ENCODE results near the gene NUCB2. TPM values are rescaled to one million over a fixed set of nuclear protein-coding genes. Genes with fewer than 3 reads are reported as not detected.

NUCB2 gene
- polyA plus RNA-seq, 1 of the 3 experiments (the other 2 are of a cell fraction): 25.0 TPM

GRCh38 chr11:17328871-17329494 is 52.4 kb downstream of the NUCB2 start:
- H3K9ac ChIP-seq: no peak overlapping the region
- no peaks in the 10 kb centered on the region for H3K79me2 ChIP-seq (ENCODE audit: insufficient read depth)
- 100% methylated on average over 2 of the region's 5 CpGs for WGBS (ENCODE audit: low lambda C conversion rate)
- H2AFZ ChIP-seq (ENCODE audit: low read depth): no peak overlapping the region
- peaks cover 4% of the 10 kb centered on the region for H3F3A ChIP-seq (replicated peaks; ENCODE audit: insufficient read depth)
- no peaks in the 10 kb centered on the region for H3K9me2 ChIP-seq
- no peak for TF ChIP-seq RCOR1 (IDR thresholded peaks at IDR 0.05; ENCODE audit: low read length)
- TF ChIP-seq RAD21 (IDR thresholded peaks at IDR 0.05; ENCODE audit: low read length): no peak
- TF ChIP-seq FOXJ3 (CRISPR knock-in tag; IDR thresholded peaks at IDR 0.05): no peak
- no peak for TF ChIP-seq YY1 (IDR thresholded peaks at IDR 0.05; ENCODE audit: low read depth)
- TF ChIP-seq SMC3 (IDR thresholded peaks at IDR 0.05; ENCODE audit: low read depth, low read length): no peak
- TF ChIP-seq ELF1 (IDR thresholded peaks at IDR 0.05): no peak
- TF ChIP-seq TCF12 (IDR thresholded peaks at IDR 0.05): no peak
- H3K27ac ChIP-seq (ENCODE audit: low read depth in 2 of 2, low read length in 1 of 2): no peak overlapping the region
- no peaks in the 10 kb centered on the region for H3K4me1 ChIP-seq (ENCODE audit: control insufficient read depth in 1 of 2, insufficient read depth in 2 of 2, low read depth in 1 of 2, low read length in 1 of 2)
- H3K4me3 ChIP-seq (ENCODE audit: low read depth in 2 of 2, low read length in 1 of 2): no peak overlapping the region
- H3K9me3 ChIP-seq: no peaks in the 10 kb centered on the region
- POLR2A ChIA-PET: no interaction called here
- no peak overlapping the region for H3K4me2 ChIP-seq
- CTCF ChIA-PET: interaction anchor here (0.8 to 1.5 kb wide), 2 partner anchors 8 to 9 kb away, joined by 4 read pairs; no protein-coding TSS in a partner anchor
- no peaks in the 10 kb centered on the region for H3K27me3 ChIP-seq (ENCODE audit: insufficient read depth)
- no peaks in the 10 kb centered on the region for H4K20me1 ChIP-seq (ENCODE audit: insufficient read depth)
- peaks cover 6 to 16% of the 10 kb centered on the region in 2 experiments for H3K36me3 ChIP-seq (replicated peaks in 1 of 2; ENCODE audit: control insufficient read depth in 1 of 2, insufficient read depth in 2 of 2, low read length in 1 of 2)
- no peak for DNase-seq

- ChIA-PET CTCF (no interaction called here), POLR2A (no interaction called here)
- Histone ChIP-seq H3K4me2 (no peak overlapping the region), H3K4me3 (ENCODE audit: low read depth in 2 of 2, low read length in 1 of 2) (no peak overlapping the region), H3K9me2 (no peaks in the 10 kb centered on the region), H2AFZ (ENCODE audit: low read depth) (no peak overlapping the region), H4K20me1 (ENCODE audit: insufficient read depth) (no peaks in the 10 kb centered on the region), H3K36me3 (replicated peaks in 1 of 2; ENCODE audit: control insufficient read depth in 1 of 2, insufficient read depth in 2 of 2, low read length in 1 of 2) (peaks cover 6 to 8% of the 10 kb centered on the region in 2 experiments), H3K4me1 (ENCODE audit: control insufficient read depth in 1 of 2, insufficient read depth in 2 of 2, low read depth in 1 of 2, low read length in 1 of 2) (no peaks in the 10 kb centered on the region), H3K27me3 (ENCODE audit: insufficient read depth) (no peaks in the 10 kb centered on the region), H3K9me3 (no peaks in the 10 kb centered on the region), H3K9ac (no peak overlapping the region), H3K79me2 (ENCODE audit: insufficient read depth) (no peaks in the 10 kb centered on the region), H3K27ac (ENCODE audit: low read depth in 2 of 2, low read length in 1 of 2) (no peak overlapping the region), H3F3A (replicated peaks; ENCODE audit: insufficient read depth) (peaks cover 4% of the 10 kb centered on the region)
- TF ChIP-seq GATA2 (CRISPR knock-in tag; IDR thresholded peaks at IDR 0.05) (no peak), JUND (IDR thresholded peaks at IDR 0.05) (no peak), TCF12 (IDR thresholded peaks at IDR 0.05) (no peak), GABPA (IDR thresholded peaks at IDR 0.05; ENCODE audit: low read depth) (no peak)
- WGBS (ENCODE audit: low lambda C conversion rate): 71% methylated on average over 2 of the region's 2 CpGs
- no peak for DNase-seq
These were observed 55.1 kb downstream of the NUCB2 start for GRCh38 chr11:17331669-17332068.

DNA sequence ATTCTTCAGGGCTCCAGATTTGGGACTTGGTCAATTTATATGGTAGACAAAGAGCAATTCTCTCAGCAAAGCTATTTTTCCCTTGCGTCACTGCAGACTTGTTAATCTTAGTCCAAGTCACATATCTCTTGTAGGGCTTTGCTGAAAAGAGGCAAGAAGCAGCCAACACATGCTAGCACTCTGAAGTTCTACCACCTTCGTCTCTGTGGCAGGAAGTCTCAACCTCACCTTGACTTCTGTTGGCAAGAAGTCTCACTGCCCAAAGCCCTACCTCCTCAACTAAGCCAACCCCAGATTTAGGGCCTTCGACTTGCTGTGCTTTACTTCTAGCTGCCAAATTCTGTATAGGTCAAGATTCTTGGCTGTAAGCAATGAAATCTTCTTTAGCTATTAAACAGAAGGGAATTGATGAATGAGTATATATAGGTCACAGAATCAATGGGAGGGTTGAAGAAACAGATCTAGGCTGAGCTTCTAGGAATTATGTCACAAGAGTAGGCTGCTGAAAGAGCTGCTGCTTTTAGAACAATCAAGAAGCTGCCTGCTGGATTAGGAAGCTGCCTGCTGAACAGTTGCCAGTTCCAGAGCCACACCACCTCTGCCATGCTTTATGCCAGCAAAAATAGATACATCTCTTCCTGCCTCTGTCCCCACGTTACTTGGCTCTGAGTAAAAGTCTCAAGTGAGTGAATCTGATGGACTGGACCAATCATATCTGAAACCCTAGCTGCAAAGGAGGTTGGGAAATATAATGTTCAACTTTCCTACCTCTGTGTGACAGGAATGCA is 57.5 kb downstream of the NUCB2 start:
- WGBS (ENCODE audit: low lambda C conversion rate): 91% methylated on average over 4 of the region's 4 CpGs
- CTCF ChIA-PET: interaction anchor here (1.5 to 1.9 kb wide), 3 partner anchors 11 to 20 kb away, joined by 4 to 10 read pairs (median 4); no protein-coding TSS in a partner anchor
- peaks cover 4% of the 10 kb centered on the region for H3F3A ChIP-seq (replicated peaks; ENCODE audit: insufficient read depth)
- TF ChIP-seq, protein P1, sequence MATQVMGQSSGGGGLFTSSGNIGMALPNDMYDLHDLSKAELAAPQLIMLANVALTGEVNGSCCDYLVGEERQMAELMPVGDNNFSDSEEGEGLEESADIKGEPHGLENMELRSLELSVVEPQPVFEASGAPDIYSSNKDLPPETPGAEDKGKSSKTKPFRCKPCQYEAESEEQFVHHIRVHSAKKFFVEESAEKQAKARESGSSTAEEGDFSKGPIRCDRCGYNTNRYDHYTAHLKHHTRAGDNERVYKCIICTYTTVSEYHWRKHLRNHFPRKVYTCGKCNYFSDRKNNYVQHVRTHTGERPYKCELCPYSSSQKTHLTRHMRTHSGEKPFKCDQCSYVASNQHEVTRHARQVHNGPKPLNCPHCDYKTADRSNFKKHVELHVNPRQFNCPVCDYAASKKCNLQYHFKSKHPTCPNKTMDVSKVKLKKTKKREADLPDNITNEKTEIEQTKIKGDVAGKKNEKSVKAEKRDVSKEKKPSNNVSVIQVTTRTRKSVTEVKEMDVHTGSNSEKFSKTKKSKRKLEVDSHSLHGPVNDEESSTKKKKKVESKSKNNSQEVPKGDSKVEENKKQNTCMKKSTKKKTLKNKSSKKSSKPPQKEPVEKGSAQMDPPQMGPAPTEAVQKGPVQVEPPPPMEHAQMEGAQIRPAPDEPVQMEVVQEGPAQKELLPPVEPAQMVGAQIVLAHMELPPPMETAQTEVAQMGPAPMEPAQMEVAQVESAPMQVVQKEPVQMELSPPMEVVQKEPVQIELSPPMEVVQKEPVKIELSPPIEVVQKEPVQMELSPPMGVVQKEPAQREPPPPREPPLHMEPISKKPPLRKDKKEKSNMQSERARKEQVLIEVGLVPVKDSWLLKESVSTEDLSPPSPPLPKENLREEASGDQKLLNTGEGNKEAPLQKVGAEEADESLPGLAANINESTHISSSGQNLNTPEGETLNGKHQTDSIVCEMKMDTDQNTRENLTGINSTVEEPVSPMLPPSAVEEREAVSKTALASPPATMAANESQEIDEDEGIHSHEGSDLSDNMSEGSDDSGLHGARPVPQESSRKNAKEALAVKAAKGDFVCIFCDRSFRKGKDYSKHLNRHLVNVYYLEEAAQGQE (IDR thresholded peaks at IDR 0.05; ENCODE audit: low read depth, low read length): no peak
- TF ChIP-seq SIN3A (IDR thresholded peaks at IDR 0.05; ENCODE audit: borderline replicate concordance, low read depth, low read length) (no peak), RXRA (IDR thresholded peaks at IDR 0.05; ENCODE audit: borderline replicate concordance, low read depth) (no peak), NRF1 (IDR thresholded peaks at IDR 0.05; ENCODE audit: low read depth, low read length) (no peak), MAX (IDR thresholded peaks at IDR 0.05; ENCODE audit: low read depth) (no peak), RCOR1 (IDR thresholded peaks at IDR 0.05; ENCODE audit: low read length) (no peak), CTCF (IDR thresholded peaks at IDR 0.05) (no peak), NFIC (IDR thresholded peaks at IDR 0.05; ENCODE audit: borderline replicate concordance) (no peak)

More for the DNA sequence above, 57.5 kb downstream of the NUCB2 start:
- POLR2A ChIA-PET: interaction anchor here (1.1 kb wide), 1 partner anchor 19 kb away, joined by 3 read pairs; no protein-coding TSS in a partner anchor
- H3K4me2 ChIP-seq: no peak overlapping the region
- H3K27me3 ChIP-seq (ENCODE audit: insufficient read depth): no peaks in the 10 kb centered on the region
- no peak for DNase-seq
- H3K27ac ChIP-seq (ENCODE audit: low read depth in 2 of 2, low read length in 1 of 2): no peak overlapping the region
- no peak overlapping the region for H3K9ac ChIP-seq
- H4K20me1 ChIP-seq (ENCODE audit: insufficient read depth): no peaks in the 10 kb centered on the region
- H3K4me3 ChIP-seq (ENCODE audit: low read depth in 2 of 2, low read length in 1 of 2): no peak overlapping the region
- no peak overlapping the region for H2AFZ ChIP-seq (ENCODE audit: low read depth)
- H3K4me1 ChIP-seq (ENCODE audit: control insufficient read depth in 1 of 2, insufficient read depth in 2 of 2, low read depth in 1 of 2, low read length in 1 of 2): no peaks in the 10 kb centered on the region
- no peaks in the 10 kb centered on the region for H3K9me2 ChIP-seq
- peaks cover 3 to 5% of the 10 kb centered on the region in 2 experiments for H3K36me3 ChIP-seq (replicated peaks in 1 of 2; ENCODE audit: control insufficient read depth in 1 of 2, insufficient read depth in 2 of 2, low read length in 1 of 2)
- H3K79me2 ChIP-seq (ENCODE audit: insufficient read depth): no peaks in the 10 kb centered on the region
- no peaks in the 10 kb centered on the region for H3K9me3 ChIP-seq

All from SK-N-SH (cell line).